ENCODE measurements around the gene ULK4. TPM values are rescaled to one million over a fixed set of nuclear protein-coding genes. Genes with fewer than 3 reads are reported as not detected.

Gene ULK4
- total RNA-seq, 1 experiment from 2014 or later: 14.3 TPM

GRCh38 chr3:41357271-41357670, 604.6 kb downstream of the ULK4 start:
- BruUV-seq (replicated peaks): no TSS peak
- no peak overlapping the region for H3K27ac ChIP-seq (ENCODE audit: low read length)
- no peaks in the 10 kb centered on the region for H3K9me3 ChIP-seq (ENCODE audit: control insufficient read depth, insufficient read depth, low read depth, low read length)
- TF ChIP-seq, protein P1, sequence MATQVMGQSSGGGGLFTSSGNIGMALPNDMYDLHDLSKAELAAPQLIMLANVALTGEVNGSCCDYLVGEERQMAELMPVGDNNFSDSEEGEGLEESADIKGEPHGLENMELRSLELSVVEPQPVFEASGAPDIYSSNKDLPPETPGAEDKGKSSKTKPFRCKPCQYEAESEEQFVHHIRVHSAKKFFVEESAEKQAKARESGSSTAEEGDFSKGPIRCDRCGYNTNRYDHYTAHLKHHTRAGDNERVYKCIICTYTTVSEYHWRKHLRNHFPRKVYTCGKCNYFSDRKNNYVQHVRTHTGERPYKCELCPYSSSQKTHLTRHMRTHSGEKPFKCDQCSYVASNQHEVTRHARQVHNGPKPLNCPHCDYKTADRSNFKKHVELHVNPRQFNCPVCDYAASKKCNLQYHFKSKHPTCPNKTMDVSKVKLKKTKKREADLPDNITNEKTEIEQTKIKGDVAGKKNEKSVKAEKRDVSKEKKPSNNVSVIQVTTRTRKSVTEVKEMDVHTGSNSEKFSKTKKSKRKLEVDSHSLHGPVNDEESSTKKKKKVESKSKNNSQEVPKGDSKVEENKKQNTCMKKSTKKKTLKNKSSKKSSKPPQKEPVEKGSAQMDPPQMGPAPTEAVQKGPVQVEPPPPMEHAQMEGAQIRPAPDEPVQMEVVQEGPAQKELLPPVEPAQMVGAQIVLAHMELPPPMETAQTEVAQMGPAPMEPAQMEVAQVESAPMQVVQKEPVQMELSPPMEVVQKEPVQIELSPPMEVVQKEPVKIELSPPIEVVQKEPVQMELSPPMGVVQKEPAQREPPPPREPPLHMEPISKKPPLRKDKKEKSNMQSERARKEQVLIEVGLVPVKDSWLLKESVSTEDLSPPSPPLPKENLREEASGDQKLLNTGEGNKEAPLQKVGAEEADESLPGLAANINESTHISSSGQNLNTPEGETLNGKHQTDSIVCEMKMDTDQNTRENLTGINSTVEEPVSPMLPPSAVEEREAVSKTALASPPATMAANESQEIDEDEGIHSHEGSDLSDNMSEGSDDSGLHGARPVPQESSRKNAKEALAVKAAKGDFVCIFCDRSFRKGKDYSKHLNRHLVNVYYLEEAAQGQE (IDR thresholded peaks at IDR 0.05; ENCODE audit: insufficient read depth in 1 of 2, low read depth in 2 of 2, low read length in 1 of 2): no peak
- TF ChIP-seq SIN3A (IDR thresholded peaks at IDR 0.05; ENCODE audit: borderline replicate concordance, insufficient read depth, low read depth, low read length) (no peak), TCF7L2 (IDR thresholded peaks at IDR 0.05; ENCODE audit: low read depth, low read length) (no peak), POLR2AphosphoS5 (IDR thresholded peaks at IDR 0.05; ENCODE audit: low read depth, low read length) (no peak)
- TF ChIP-seq, protein P2, sequence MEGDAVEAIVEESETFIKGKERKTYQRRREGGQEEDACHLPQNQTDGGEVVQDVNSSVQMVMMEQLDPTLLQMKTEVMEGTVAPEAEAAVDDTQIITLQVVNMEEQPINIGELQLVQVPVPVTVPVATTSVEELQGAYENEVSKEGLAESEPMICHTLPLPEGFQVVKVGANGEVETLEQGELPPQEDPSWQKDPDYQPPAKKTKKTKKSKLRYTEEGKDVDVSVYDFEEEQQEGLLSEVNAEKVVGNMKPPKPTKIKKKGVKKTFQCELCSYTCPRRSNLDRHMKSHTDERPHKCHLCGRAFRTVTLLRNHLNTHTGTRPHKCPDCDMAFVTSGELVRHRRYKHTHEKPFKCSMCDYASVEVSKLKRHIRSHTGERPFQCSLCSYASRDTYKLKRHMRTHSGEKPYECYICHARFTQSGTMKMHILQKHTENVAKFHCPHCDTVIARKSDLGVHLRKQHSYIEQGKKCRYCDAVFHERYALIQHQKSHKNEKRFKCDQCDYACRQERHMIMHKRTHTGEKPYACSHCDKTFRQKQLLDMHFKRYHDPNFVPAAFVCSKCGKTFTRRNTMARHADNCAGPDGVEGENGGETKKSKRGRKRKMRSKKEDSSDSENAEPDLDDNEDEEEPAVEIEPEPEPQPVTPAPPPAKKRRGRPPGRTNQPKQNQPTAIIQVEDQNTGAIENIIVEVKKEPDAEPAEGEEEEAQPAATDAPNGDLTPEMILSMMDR (IDR thresholded peaks at IDR 0.05): no peak
- H3K36me3 ChIP-seq (ENCODE audit: control insufficient read depth, insufficient read depth, low read length): no peaks in the 10 kb centered on the region
- ATAC-seq (no peak), DNase-seq (ENCODE audit: low read depth, low spot score) (no peak)
- H3K4me1 ChIP-seq (ENCODE audit: control insufficient read depth, insufficient read depth, low read length): no peaks in the 10 kb centered on the region
- POLR2A ChIA-PET: no interaction called here
- H3K27me3 ChIP-seq (ENCODE audit: control insufficient read depth, insufficient read depth, low read length): no peaks in the 10 kb centered on the region
- intact Hi-C loops (cut with micrococcal nuclease; ENCODE audit: unreplicated experiment) (no loop called here), in situ Hi-C loops (cut with HindIII; ENCODE audit: low pct_unique_long_range_greater_than_20kb, low sequenced_read_pairs) (no loop called here)
- CTCF ChIA-PET: no interaction called here
- no peak overlapping the region for H3K4me3 ChIP-seq (ENCODE audit: low read depth in 2 of 2, low read length in 2 of 2)

- Histone ChIP-seq H3K27ac (ENCODE audit: low read length) (no peak overlapping the region), H3K4me3 (ENCODE audit: low read depth in 2 of 2, low read length in 2 of 2) (no peak overlapping the region), H3K4me1 (ENCODE audit: control insufficient read depth, insufficient read depth, low read length) (no peaks in the 10 kb centered on the region), H3K27me3 (ENCODE audit: control insufficient read depth, insufficient read depth, low read length) (no peaks in the 10 kb centered on the region), H3K9me3 (ENCODE audit: control insufficient read depth, insufficient read depth, low read depth, low read length) (no peaks in the 10 kb centered on the region), H3K36me3 (ENCODE audit: control insufficient read depth, insufficient read depth, low read length) (no peaks in the 10 kb centered on the region)
- CTCF ChIA-PET: no interaction called here
- in situ Hi-C loops (cut with HindIII; ENCODE audit: low pct_unique_long_range_greater_than_20kb, low sequenced_read_pairs): no loop called here
- no TSS peak for BruUV-seq (replicated peaks)
- DNase-seq (ENCODE audit: low read depth, low spot score) (no peak), ATAC-seq (no peak)
- POLR2A ChIA-PET: no interaction called here
- TF ChIP-seq SIN3A (IDR thresholded peaks at IDR 0.05; ENCODE audit: borderline replicate concordance, insufficient read depth, low read depth, low read length) (no peak), TCF7L2 (IDR thresholded peaks at IDR 0.05; ENCODE audit: low read depth, low read length) (no peak), POLR2AphosphoS5 (IDR thresholded peaks at IDR 0.05; ENCODE audit: low read depth, low read length) (no peak)
- TF ChIP-seq, protein P2 (IDR thresholded peaks at IDR 0.05): no peak
- TF ChIP-seq, protein P1 (IDR thresholded peaks at IDR 0.05; ENCODE audit: insufficient read depth in 1 of 2, low read depth in 2 of 2, low read length in 1 of 2): no peak
- intact Hi-C loops (cut with micrococcal nuclease; ENCODE audit: unreplicated experiment): no loop called here
Measured at GRCh38 chr3:41356775-41357174, 605.1 kb downstream of the ULK4 start.
